ENCODE measurements around the gene IMPG2. TPM values are rescaled to one million over a fixed set of nuclear protein-coding genes. Genes with fewer than 3 reads are reported as not detected.
"Not testable (repeated sequence)": the region's sequence is repeated elsewhere in the genome, so short reads cannot be mapped to it uniquely, and the experiment has no call there.

Gene IMPG2
- total RNA-seq (2.3 TPM), polyA plus RNA-seq (0.16 TPM)

DNA sequence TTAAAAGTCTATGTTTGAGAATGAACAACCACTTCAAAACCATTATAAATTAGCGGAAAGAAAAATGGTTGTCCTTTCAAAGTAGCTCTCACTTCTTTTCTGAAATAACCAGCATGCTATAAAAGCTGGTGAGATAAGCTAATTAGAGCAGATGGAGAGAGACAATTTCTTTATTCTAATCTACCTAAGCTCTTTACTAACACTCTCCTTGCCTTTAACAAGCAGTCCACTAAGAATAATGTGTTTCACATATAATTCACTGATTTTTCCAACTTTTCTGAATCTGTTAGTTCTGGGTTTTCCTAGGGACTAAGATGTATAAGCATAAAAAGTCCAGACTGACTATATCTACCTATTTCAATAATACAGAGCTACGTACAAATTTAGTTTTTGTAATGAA is at the start of gene IMPG2:
IMPG2 (minus strand) TSS at position 101 of the 400 bp plus-strand sequence. CDS start 203 bp downstream, outside the sequence.
- WGBS: 98% methylated on average over 2 of the region's 2 CpGs
- Histone ChIP-seq H3K4me3 (ENCODE audit: low read depth, low read length) (no peak within 1 kb of the TSS), H3K4me1 (ENCODE audit: insufficient read depth) (no peaks in the 10 kb centered on the region), H3K27ac (ENCODE audit: low read depth) (peak within 1 kb of the TSS; percentile 10), H3K36me3 (ENCODE audit: insufficient read depth) (no peaks in the 10 kb centered on the region)
- DNase-seq (ENCODE audit: extremely low spot score): no peak

DNA sequence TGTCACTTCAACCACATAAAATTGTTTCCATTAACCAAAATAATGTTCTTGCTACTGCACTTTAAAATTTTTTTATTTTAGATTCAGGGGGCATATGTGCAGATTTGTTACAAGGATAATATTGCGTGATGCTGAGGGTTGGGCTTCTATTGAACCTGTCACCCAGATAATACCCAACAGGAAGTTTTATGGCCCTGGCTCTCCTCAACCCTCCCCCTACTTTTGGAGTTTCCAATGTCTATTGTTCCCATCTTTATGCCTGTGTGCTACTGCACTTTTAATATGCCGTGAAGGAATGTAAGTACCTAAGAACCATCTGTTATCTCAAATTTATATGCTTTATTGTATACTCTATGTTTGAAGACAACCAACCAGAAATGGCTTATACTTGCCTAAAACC is 42.0 kb upstream of the IMPG2 start:
- no peaks in the 10 kb centered on the region for H3K4me1 ChIP-seq (ENCODE audit: insufficient read depth)
- WGBS: 77% methylated on average over 2 of the region's 2 CpGs
- H3K27ac ChIP-seq (ENCODE audit: low read depth): no peak overlapping the region
- H3K36me3 ChIP-seq (ENCODE audit: insufficient read depth): no peaks in the 10 kb centered on the region
- no peak for DNase-seq (ENCODE audit: extremely low spot score)
- H3K4me3 ChIP-seq (ENCODE audit: low read depth, low read length): no peak overlapping the region

GRCh38 chr3:101351829-101352228 is 31.5 kb upstream of the IMPG2 start:
- 55% methylated on average over 1 of the region's 1 CpG for WGBS
- Histone ChIP-seq H3K27ac (ENCODE audit: low read depth) (no peak overlapping the region), H3K4me3 (ENCODE audit: low read depth, low read length) (no peak overlapping the region), H3K36me3 (ENCODE audit: insufficient read depth) (no peaks in the 10 kb centered on the region), H3K4me1 (ENCODE audit: insufficient read depth) (no peaks in the 10 kb centered on the region)
- DNase-seq (ENCODE audit: extremely low spot score): no peak

GRCh38 chr3:101340591-101340990 is 20.2 kb upstream of the IMPG2 start:
- H3K27ac ChIP-seq (ENCODE audit: low read depth): no peak overlapping the region
- no peak for DNase-seq (ENCODE audit: extremely low spot score)
- 71% methylated on average over 2 of the region's 2 CpGs for WGBS
- H3K36me3 ChIP-seq (ENCODE audit: insufficient read depth): no peaks in the 10 kb centered on the region
- no peaks in the 10 kb centered on the region for H3K4me1 ChIP-seq (ENCODE audit: insufficient read depth)
- H3K4me3 ChIP-seq (ENCODE audit: low read depth, low read length): no peak overlapping the region

DNA sequence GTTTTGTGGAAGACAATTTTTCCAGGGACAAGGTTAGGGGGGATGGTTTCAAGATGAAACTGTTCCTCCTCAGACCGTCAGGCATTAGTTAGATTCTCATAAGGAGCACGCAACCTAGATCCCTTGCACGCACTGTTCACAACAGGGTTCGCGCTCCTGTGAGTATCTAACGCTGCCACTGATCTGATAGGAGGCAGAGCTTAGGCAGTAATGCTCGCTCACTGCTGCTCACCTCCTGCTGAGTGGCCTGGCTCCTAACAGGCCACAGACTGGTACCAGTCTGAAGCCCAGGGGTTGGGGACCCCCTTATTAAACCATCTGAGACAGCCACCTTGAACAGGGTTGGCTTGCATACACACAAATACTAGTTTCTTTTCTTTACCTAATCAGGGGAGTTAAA is 13.5 kb upstream of the IMPG2 start:
- WGBS: 89% methylated on average over 7 of the region's 7 CpGs
- Histone ChIP-seq H3K4me3 (ENCODE audit: low read depth, low read length) (no peak overlapping the region), H3K27ac (ENCODE audit: low read depth) (no peak overlapping the region), H3K36me3 (ENCODE audit: insufficient read depth) (peaks cover 2% of the 10 kb centered on the region), H3K4me1 (ENCODE audit: insufficient read depth) (no peaks in the 10 kb centered on the region)
- no peak for DNase-seq (ENCODE audit: extremely low spot score)

GRCh38 chr3:101329016-101329673 is 8.8 kb upstream of the IMPG2 start:
- WGBS: 94% methylated on average over 7 of the region's 7 CpGs
- no peak overlapping the region for H3K27ac ChIP-seq (ENCODE audit: low read depth)
- H3K4me3 ChIP-seq (ENCODE audit: low read depth, low read length): no peak overlapping the region
- peaks cover 2% of the 10 kb centered on the region for H3K36me3 ChIP-seq (ENCODE audit: insufficient read depth)
- no peaks in the 10 kb centered on the region for H3K4me1 ChIP-seq (ENCODE audit: insufficient read depth)
- no peak for DNase-seq (ENCODE audit: extremely low spot score)

GRCh38 chr3:101325393-101326134 is 5.2 kb upstream of the IMPG2 start:
- no peak for DNase-seq (ENCODE audit: extremely low spot score)
- WGBS: 63% methylated on average over 5 of the region's 5 CpGs
- no peak overlapping the region for H3K27ac ChIP-seq (ENCODE audit: low read depth)

DNA sequence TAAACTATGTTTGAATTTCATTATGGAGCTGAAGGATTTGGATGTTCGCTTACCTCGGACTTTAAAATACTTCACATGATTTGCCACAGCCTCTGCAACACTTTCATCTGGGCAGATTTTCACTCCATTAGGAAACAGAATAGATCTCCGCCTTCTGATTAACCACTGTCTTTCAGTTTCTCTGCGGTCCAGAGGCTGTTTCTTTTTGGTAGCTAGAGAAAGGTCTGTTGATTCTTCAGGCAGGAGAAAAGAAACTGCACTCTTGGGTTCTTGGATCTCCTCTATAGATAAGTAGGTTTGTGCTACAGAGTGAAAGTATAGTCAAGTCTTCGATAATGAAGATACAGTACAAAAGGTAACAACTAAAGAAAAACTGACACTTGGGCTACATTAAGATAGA is 844 bp downstream of the IMPG2 start:
- DNase-seq (ENCODE audit: extremely low spot score): no peak

More at GRCh38 chr3:101325393-101326134, 5.2 kb upstream of the IMPG2 start:
- H3K4me3 ChIP-seq (ENCODE audit: low read depth, low read length): no peak overlapping the region
- H3K4me1 ChIP-seq (ENCODE audit: insufficient read depth): no peaks in the 10 kb centered on the region
- peaks cover 2% of the 10 kb centered on the region for H3K36me3 ChIP-seq (ENCODE audit: insufficient read depth)

GRCh38 chr3:101312545-101312944 is 7.8 kb downstream of the IMPG2 start:
- no peaks in the 10 kb centered on the region for H3K36me3 ChIP-seq (ENCODE audit: insufficient read depth)
- no peak overlapping the region for H3K4me3 ChIP-seq (ENCODE audit: low read depth, low read length)
- no peak for DNase-seq (ENCODE audit: extremely low spot score)
- H3K4me1 ChIP-seq (ENCODE audit: insufficient read depth): no peaks in the 10 kb centered on the region
- no peak overlapping the region for H3K27ac ChIP-seq (ENCODE audit: low read depth)
- 87% methylated on average over 2 of the region's 2 CpGs for WGBS

More for the DNA sequence above, 844 bp downstream of the IMPG2 start:
- 65% methylated on average over 5 of the region's 5 CpGs for WGBS
- Histone ChIP-seq H3K4me3 (ENCODE audit: low read depth, low read length) (no peak overlapping the region), H3K4me1 (ENCODE audit: insufficient read depth) (no peaks in the 10 kb centered on the region), H3K27ac (ENCODE audit: low read depth) (peak overlapping the region; percentile 10), H3K36me3 (ENCODE audit: insufficient read depth) (no peaks in the 10 kb centered on the region)

DNA sequence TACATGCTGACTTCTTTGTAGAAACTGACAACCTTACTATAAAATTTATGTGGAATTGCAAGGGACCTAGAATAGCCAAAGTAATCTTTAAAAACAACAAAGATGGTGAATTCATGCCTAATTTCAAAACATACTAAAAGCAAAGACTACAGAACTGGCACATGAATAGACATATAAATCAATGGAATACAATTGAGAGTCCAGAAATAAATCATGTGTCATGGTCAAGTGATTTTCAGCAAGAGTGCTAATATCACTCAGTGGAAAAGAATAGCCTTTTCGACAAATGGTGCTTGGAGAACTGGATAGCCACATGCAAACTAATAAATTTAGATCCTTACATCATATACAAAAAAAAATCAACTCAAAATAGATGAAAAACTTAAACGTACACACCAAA is 8.7 kb downstream of the IMPG2 start:
- Histone ChIP-seq H3K36me3 (ENCODE audit: insufficient read depth) (no peaks in the 10 kb centered on the region), H3K27ac (ENCODE audit: low read depth) (no peak overlapping the region), H3K4me3 (ENCODE audit: low read depth, low read length) (no peak overlapping the region), H3K4me1 (ENCODE audit: insufficient read depth) (no peaks in the 10 kb centered on the region)
- no peak for DNase-seq (ENCODE audit: extremely low spot score)
- 56% methylated on average over 2 of the region's 2 CpGs for WGBS

- no peaks in the 10 kb centered on the region for H3K4me1 ChIP-seq (ENCODE audit: insufficient read depth)
- DNase-seq (ENCODE audit: extremely low spot score): no peak
- no peak overlapping the region for H3K4me3 ChIP-seq (ENCODE audit: low read depth, low read length)
- H3K27ac ChIP-seq (ENCODE audit: low read depth): no peak overlapping the region
- H3K36me3 ChIP-seq (ENCODE audit: insufficient read depth): no peaks in the 10 kb centered on the region
These were observed 9.4 kb downstream of the IMPG2 start for GRCh38 chr3:101310978-101311375.

DNA sequence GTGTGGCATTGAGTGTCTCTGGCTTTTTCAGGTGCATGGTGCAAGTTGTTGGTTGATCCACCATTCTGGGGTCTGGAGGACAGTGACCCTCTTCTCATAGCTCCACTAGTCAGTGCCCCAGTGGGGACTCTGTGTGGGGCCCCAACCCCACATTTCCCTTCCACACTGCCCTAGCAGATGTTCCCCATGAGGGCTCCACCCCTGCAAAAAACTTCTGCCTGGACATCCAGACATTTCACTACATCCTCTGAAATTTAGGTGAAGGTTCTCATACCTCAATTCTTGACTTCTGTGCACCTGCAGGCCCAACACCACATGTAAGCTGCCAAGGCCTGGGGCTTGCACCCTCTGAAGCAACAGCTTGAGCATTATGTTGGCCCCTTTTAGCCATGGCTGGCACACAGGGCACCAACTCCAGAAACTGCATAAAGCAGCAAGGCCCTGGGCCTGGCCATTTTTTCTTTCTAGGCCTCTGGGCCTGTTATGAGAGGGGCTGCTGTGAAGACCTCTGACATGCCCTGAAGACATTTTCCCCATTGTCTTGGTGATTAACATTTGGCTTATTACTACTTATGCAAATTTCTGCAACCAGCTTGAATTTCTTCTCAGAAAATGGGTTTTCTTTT is 12.1 kb downstream of the IMPG2 start:
- not testable (repeated sequence) for H3K36me3 ChIP-seq (ENCODE audit: insufficient read depth); H3K4me1 ChIP-seq (ENCODE audit: insufficient read depth); DNase-seq (ENCODE audit: extremely low spot score); H3K27ac ChIP-seq (ENCODE audit: low read depth); H3K4me3 ChIP-seq (ENCODE audit: low read depth, low read length)

- H3K4me3 ChIP-seq (ENCODE audit: low read depth, low read length): no peak overlapping the region
- H3K36me3 ChIP-seq (ENCODE audit: insufficient read depth): no peaks in the 10 kb centered on the region
- H3K27ac ChIP-seq (ENCODE audit: low read depth): no peak overlapping the region
- H3K4me1 ChIP-seq (ENCODE audit: insufficient read depth): no peaks in the 10 kb centered on the region
- DNase-seq (ENCODE audit: extremely low spot score): no peak
These were observed 16.5 kb downstream of the IMPG2 start for GRCh38 chr3:101303836-101304235.

DNA sequence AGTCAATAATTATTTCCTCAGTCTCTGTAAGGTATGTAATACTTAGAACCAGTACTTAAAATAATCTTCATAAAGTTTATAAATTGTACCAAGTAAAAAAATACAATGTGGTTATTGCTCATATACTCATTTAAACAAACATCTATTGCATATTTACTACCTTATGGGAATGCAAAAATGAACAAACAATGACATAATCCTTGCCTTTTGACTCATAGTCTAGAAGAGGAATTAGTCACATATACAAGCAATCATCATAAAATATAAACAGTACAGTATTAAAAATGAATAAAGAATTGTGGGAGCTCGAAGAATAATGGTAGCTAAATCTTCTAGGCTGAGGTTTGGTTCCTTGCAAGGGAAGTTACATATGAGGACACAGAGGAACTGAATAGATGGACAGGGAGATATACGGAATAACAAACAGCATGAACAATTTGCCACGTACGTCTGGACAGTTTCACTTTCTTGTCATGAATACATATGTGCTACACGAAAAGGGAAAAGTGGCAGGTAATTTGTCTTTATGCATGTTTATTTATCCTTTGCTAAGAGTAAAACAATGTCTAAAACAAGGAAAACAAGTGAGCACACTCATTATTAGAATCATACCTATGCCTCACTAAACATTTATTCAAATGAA is 17.2 kb downstream of the IMPG2 start:
- 46% methylated on average over 5 of the region's 5 CpGs for WGBS
- H3K36me3 ChIP-seq (ENCODE audit: insufficient read depth): no peaks in the 10 kb centered on the region
- no peak for DNase-seq (ENCODE audit: extremely low spot score)
- H3K27ac ChIP-seq (ENCODE audit: low read depth): no peak overlapping the region
- H3K4me1 ChIP-seq (ENCODE audit: insufficient read depth): no peaks in the 10 kb centered on the region
- H3K4me3 ChIP-seq (ENCODE audit: low read depth, low read length): no peak overlapping the region
